HG03045 (cell line): Measurements from ENCODE around the gene KCND2.
A peak's percentile ranks its signal among the peaks of the same experiment; 100 is the strongest.
"Not testable (repeated sequence)": the region's sequence is repeated elsewhere in the genome, so short reads cannot be mapped to it uniquely, and the experiment has no call there.

Source experiments
- ATAC-seq: cut with Tn5 transposase; IDR thresholded peaks from one replicate; pipeline ENCODE4 v1.9.1; 2021; ENCODE audit warnings: mild to moderate bottlenecking, moderate library complexity; ENCODE audit not compliant: unreplicated experiment

KCND2 gene

DNA sequence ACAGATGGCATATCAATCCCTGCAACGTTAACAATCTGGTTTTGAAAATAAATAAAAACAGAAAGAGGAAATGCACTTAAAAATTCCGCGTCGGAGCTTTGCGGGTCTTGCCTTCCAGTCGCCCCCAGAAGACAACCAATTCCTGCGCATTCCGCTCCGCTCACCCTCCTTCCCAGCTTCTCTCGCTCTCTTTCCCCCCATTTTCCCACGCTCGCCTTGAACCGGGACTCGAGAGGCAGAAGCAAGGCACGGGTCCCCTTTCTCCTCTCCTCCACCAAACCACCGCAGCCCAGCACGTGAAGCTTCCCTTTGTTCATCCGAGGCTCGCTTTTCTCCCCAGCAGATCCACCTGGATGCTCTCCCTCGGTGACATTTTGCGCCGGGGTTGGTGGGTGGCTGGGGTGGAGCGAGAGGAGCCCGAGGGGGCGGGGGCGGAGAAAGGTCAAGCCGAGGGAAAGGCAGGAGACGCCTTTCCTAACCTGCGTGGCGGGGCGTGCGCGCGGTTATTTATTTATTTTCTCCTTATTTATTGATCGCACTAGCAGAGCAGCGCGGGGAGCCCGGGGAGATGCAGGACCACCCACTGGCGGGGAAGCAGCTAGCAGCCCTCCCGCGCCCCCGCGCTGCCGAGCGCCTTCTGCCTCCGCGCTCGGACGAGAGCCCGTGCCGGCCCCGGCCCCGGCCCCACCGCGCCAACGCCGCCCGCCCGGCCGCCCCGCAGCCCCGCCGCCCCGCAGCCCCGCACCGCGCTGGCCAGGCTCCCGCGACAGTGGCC is at the start of gene KCND2:
TSS of gene KCND2 (plus strand) at position 475 of the 775 bp plus-strand sequence.
- peak; percentile 39 for ATAC-seq

DNA sequence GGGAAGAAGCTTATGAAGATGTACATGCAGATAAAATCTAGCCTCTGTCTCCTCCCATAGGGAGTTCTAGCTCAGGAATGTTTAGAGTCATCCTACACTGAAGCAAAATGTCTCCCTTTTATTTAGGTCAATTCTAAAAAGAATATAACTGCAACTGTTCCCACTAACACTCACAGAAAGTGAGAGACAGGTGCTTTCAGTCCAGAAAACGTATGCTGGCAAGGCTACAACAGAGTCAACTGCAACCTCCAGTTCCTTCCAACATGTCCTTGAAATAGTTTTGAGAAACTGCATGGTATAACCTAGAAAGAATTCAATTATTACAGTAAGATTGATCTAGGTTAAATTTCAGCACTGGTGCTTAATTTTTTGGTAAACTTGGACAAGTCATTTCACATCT is 46.8 kb upstream of the KCND2 start:
- ATAC-seq = no peak

DNA sequence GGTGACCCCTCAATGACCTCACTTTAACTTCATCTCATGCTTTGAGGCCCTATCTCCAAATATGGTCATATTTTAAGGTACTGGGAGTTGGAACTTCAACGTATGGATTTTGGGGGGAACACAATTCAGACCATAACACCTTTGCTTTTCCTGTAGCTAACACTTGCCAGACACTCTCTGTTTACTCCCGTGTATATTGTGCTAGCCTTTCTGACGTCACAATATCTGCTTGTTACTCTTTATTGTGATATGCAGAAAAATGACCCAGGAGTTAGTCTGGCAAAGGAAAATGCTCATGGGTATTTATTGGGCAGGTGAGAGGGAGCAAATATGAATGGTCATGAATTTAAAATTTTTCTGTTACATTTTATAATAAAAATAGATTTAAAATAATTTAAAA is 45.7 kb upstream of the KCND2 start:
- ATAC-seq = no peak

DNA sequence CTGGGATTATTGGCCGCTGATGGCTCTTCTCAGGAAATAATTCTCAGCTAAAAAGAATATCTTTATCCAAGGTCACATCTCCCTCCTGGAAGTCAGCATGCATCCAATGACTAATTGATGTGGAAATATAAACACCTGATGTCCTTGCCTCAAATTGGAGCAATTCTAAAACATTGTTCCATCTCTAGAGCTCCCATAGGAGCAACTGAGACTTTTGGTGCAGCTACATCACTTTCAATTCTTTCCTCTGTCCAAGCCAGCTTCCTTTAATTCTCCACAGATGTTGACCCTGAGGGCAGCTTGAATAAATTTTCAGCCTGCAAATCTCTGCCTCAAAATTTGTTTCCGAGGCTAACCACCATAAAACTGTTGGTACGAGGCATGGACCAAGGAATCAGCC is 43.9 kb upstream of the KCND2 start:
- ATAC-seq = no peak

DNA sequence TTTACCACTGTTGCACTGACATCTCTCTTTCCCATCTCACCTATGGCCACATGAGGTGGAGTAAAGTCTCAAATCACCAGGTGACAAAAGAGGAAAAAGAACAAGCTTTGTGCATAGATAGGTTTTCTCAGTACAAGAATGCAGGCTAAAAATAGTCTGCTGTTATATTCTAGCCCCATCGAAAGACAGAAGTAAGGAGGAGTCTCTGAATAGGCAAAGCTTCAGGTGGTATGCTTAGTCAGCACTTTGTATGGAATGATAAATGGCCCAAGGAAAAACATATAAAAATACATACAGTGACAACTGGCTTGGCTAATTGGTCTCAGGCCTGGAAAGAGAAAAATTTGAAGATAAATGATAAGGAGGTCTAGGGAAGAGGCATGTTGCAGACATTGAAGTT is 39.6 kb upstream of the KCND2 start:
- ATAC-seq = no peak

DNA sequence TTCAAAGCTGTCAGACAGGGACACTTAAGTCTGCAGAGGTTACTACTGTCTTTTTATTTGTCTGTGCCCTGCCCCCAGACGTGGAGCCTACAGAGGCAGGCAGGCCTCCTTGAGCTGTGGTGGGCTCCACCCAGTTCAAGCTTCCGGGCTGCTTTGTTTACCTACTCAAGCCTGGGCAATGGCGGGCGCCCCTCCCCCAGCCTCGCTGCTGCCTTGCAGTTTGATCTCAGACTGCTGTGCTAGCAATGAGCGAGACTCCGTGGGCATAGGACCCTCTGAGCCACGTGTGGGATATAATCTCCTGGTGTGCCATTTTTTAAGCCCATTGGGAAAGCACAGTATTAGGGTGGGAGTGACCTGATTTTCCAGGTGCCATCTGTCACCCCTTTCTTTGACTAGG is 32.6 kb upstream of the KCND2 start:
- not testable (repeated sequence) for ATAC-seq

DNA sequence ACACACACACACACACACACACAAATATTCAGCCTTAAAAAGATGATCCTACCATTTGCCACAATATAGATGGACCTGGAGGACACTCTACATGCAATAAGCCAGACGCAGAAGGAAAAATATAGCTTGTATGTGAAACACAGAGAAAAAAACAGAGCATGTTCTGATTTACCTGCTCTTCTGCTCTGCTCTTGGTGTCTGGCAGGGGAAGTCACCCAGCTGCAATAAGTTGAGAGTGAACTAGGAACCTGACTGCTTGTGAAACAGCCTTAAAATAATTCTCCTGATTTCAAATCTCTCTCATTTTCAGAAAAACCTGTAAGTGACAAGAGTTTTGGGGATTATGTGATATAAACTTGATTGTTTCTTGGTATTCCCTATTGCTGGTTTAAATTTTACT is 31.0 kb upstream of the KCND2 start:
- ATAC-seq = no peak

DNA sequence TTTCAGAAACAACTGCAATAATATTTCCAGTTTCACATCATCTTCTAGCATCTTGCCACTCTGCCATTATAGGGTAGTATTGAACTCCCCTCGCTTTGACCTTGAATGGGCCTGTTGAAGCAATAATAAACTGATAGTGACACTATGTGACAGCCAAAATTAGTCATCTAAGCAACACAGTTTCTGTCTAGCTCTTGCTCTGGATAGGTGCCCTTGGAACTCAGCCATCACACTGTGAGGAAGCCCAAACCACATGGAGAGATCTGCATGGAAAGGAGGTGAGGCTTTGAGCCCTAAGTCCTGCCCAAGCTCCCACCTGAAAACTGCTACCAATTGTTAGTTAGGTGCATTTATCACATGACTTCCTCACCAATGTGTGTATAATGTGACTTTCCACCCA is 18.1 kb upstream of the KCND2 start:
- ATAC-seq = no peak

DNA sequence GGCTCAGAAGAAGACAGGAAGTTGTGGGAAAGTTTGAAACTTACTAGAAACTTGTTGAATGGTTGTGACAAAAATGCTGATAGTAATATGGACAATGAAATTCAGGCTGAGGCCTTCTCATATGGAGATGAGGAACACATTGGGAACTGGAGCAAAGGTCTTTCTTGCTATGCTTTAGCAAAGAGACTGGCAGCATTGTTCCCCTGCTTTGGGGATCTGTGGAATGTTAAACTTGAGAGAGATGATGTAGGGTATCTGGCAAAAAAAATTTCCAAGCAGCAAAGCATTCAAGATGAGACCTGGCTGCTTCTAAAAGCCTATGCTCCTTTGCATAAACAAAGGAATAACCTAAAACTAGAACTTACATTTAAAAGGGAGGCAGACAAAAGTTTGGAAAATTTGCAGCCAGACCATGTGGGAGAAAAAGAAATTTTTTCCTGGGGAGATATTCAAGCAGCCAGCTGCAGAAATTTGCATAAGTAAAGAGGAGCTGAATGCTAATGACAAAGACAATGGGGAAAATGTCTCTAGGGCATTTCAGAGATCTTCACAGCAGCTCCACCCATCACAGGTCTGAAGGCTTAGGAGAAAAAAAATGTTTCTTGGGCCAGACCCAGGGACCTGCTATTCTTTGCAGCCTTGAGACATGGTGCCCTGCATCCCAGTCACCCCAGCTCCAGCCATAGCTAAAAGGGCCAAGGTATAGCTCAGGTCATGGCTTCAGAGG is 16.5 kb upstream of the KCND2 start:
- ATAC-seq = no peak

DNA sequence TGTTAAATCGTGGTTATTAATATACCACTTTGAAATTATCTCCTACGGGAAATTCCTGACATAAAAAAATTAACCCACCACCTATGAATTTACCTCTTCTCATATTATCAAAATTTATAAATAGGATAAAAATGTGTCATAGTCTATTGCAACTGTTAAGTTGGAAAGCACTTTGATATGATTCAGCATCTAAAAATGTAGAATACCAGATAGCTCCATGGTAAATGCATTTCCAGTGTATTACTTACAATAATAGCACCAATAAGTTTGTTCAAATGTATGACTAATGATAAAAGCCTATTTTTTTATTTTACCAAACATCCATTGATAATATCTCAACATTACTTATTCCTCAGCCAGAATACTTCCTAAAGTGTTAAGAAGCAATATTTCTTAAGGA is 13.6 kb upstream of the KCND2 start:
- no peak for ATAC-seq

DNA sequence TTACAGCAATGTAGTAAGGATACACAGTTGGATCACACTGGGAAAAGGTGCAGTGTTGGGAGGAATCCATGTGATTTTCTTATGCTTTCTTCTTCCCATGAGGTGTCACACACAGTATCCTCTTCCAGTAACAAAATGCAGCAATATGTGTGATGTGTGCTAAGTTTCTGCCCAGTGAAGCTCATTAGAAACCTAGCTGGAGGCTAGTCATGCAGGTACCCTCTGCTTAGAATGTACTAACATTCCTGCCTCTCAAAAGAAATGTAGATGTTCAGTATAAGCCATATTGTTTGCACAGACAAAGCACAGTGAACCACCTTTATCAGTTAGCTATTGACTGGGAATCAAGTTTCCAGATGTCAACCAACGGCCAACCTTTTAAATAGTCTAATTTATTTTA is 12.9 kb upstream of the KCND2 start:
- no peak for ATAC-seq

DNA sequence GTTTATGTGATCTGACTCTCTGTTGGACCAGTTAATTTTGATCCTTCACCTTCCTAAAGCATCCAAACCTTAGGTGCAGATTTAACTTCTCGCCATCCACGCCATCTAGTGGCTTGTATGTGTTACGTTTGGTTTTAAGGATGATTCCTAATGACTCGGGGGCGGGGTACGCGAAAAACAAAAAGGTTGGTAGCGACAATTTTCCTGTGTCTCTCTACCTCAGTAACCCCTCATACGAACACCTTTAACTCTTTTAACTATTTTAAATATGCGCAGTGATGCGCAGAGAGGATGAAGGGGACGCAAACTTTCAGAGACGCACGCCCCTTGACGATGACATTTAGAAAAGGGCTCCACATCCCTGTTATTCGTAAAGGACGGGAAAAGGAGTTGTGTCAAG is 714 bp upstream of the KCND2 start:
- peak; percentile 53 for ATAC-seq

DNA sequence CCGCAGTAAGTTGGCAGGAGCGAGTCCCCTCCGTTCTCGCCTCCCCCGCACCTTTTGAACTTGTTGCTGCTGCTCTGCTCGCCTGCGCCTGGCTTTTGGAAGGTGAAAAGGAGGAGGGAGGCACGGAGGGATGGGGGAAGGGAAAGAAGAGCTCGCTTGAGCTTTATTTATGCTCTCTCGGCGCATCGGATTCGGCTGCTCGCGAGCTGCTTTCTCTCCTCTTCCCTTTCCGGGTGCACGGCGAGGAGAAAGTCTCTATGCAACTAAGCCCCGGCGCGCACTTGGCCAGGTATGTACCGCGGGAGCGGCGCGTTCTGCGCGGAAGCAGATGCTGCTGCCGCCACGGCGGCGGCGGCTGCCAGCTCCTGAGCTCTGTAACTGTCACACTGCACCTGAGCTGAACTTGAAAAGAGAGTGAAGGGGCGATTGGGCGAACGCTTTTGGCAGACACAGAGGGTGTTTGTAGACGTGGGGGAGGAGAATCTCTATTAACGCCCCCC is 551 bp downstream of the KCND2 start:
- ATAC-seq = peak; percentile 71

DNA sequence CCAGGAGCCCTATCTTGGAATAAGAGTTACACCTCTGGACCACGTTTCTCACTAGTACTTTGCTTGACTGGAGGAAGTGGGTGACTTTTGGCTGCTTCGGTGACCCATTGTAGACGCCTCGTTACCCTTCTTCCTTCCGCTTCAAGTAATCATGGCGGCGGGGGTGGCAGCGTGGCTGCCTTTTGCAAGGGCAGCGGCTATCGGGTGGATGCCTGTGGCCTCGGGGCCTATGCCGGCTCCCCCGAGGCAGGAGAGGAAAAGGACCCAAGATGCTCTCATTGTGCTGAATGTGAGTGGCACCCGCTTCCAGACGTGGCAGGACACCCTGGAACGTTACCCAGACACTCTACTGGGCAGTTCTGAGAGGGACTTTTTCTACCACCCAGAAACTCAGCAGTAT is 1.5 kb downstream of the KCND2 start:
- no peak for ATAC-seq

DNA sequence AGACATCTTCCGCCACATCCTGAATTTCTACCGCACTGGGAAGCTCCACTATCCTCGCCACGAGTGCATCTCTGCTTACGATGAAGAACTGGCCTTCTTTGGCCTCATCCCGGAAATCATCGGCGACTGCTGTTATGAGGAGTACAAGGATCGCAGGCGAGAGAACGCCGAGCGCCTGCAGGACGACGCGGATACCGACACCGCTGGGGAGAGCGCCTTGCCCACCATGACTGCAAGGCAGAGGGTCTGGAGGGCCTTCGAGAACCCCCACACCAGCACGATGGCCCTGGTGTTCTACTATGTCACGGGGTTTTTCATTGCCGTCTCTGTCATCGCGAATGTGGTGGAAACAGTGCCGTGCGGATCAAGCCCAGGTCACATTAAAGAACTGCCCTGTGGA is 1.9 kb downstream of the KCND2 start:
- no peak for ATAC-seq

DNA sequence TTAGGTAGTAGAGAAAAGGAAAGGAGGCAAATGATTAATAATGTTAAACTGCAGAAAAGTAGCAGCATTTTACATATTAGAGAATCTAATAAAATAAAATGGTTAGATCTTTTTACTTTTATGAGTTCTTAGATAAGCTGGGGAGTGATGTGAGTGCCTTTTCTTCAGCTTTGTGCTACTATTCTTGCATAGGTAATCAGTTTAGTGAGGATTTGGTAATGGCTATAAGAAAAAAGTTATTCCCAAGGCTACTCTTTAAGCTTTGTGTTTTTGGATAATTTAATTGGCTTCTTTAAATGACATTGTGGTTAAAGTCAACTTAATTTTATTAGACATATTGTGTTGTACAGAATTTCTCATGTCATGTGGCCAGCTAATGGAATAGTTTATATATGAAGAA is 3.7 kb downstream of the KCND2 start:
- ATAC-seq = no peak

DNA sequence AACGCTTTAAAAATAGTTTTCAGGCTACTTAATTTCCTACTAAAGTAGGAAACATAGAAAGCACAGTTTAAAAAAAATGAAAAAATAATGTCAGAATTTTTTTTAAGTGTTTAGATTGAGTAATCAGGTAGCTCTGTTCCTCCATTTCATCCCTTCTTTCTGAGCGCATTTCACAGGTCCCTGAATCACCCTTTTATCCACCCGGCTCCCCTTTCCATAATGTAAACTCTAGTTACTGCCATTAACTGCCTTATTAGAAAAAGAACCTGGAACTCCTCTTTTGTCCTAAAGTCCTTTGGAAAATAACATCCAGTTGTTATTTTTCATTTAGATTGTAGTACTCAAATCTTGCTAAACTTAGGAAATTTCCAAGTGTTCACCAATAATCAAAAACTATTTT is 5.8 kb downstream of the KCND2 start:
- ATAC-seq = no peak

DNA sequence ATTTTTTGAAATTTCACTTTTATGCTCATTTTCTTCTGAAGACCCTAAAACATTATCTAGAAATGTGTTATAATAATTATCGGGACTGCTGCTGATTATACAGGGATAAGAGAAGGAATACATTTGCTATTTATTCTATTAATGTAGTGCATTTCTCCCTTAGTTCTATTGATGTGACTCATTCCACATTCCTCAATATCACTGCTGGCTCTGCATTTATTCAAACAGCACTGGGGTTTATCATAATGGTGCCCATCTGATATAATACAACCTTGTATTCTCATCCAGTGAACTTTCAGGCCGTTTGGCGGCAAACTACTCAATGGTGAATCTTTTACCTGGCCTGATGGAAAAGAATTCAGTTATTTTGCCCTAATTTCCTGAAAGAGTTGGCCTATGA is 7.8 kb downstream of the KCND2 start:
- ATAC-seq = no peak

DNA sequence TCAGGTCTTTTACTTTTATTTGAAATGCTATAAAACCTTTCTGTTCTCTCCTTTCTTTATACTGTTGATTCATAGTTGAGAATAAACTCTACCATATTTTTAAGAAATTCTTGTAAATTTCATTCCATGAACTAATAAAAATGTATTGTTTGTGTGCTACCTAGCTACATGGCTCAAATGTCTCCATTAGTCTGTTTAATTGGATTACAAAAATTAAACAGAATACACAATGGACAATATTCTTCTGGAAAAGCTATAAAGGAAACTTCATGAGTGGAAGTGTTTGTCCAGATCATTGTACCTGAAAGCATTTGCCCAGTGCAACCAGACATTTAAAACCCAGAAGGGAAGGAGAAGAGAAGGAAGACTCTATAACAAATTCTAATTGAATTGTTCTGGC is 20.1 kb downstream of the KCND2 start:
- ATAC-seq = no peak

DNA sequence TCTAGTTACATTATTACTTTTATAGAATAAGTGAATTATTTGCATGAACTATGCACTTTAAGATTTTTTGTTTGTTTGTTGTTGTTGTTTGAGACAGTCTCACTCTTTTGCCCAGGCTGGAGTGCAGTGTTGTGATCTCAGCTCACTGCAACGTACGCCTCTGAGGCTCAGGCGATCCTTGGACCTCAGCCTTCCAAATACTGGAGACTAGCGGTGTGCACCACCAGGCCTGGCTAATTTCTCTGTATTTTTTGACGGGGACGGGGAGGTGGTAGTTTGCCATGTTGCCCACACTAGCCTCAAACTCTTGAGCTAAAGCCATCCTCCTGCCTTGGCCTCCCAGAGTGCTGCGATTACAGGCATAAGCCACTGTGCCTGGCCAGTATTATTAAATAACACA is 29.2 kb downstream of the KCND2 start:
- no peak for ATAC-seq

DNA sequence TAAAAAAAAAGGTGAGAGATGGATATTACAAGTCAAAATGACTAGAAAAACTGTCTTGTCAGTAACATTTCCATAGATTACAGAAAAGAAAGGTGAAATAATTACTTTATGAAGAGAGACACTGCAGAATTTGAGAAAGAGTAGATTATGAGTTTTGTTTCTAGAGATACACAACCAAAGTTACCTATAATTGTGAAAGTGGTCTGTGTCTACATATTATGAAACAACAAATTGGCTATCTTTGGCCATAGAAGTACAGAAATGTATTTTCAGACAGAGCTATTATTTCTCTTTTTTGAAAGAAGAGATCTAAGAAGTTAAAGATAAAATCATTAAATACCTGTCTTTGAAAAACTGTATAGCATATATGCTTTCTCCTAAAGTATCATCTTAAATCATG is 30.1 kb downstream of the KCND2 start:
- peak; percentile 53 for ATAC-seq

DNA sequence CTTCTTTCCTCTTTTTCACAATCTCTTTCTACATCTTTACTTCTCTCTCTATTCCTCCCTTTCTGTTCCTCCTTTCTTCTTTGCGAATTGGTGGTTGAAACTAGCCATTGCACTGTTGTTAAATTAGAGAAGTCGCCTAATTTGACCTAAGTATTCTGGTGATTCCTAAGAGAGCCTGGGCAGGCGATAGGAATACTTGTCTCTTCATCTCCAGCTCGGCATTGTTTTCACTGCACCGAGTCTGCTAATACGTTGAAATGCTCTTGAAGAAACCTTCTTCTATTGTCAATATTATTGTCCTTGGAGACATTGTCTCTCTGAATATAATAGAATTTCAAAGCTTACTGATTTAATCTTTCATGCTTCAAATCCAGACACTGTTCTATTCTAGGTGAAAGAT is 31.7 kb downstream of the KCND2 start:
- no peak for ATAC-seq
